Lower leg skin (tissue), 3 donors: ENCODE measurements around the gene TNNI3.

Source experiments
- POLR2A ChIP-seq, 2 donors: fragments of 450-650 bp; IDR thresholded peaks; one replicate each; pipeline ENCODE4 v1.6.1; 2016 to 2017; ENCODE audit warnings: antibody characterized with exemption in 2 of 2, mild to moderate bottlenecking in 1 of 2, moderate library complexity in 1 of 2
- TF ChIP-seq, protein P1 (sequence below), 3 donors: fragments of 450-650 bp; IDR thresholded peaks; one replicate each; pipeline ENCODE4 v1.5.1; 2016; ENCODE audit warnings: antibody characterized with exemption in 3 of 3, mild to moderate bottlenecking in 3 of 3, moderate library complexity in 2 of 3

DNA sequence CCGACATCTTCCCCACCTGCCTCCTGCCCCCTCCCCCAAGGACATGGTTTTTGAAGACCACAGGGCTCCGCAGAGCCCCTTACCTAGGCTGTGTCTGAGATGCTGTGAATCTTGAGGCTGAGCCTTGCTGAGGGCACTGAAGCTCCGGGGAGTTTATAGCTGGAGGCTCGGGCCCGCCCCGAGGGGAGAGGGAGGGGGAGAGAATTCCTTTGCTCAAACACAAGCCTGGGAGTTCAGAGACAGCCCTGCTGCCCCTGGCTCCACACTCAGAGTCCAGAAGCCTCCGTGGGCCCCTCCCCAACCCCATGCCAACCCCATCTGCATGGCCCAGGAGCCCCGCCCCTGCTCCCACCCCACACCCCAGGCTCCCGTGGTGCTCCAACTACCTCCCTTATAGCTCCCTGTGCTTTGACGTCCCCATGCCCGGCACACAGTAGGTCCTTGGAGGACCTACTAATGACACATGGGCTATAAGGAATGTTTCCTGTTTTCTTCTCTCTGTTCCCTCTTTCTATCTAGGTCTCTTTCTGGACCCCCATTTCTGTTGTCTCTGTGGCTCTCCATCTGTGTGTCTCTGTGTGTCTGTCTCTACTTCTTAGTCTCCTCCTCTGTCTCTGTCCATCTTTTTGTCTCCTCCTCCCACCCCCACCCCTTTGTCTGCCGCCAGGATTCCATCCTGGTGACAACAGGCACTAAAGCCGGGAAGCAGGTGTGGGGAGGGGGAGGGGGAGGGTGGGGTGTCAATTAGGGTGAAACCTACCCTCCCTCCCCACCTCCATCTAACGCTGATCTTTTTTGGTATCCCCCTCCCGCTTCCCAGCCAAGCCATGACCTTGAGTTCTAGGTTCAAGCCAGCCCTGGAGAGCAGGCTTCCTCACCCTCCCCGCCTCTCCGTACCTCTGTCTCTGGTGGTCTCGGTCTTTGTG is 8.2 kb downstream of the TNNI3 start, which contains the start of gene TNNT1:
- TF ChIP-seq, protein P1, sequence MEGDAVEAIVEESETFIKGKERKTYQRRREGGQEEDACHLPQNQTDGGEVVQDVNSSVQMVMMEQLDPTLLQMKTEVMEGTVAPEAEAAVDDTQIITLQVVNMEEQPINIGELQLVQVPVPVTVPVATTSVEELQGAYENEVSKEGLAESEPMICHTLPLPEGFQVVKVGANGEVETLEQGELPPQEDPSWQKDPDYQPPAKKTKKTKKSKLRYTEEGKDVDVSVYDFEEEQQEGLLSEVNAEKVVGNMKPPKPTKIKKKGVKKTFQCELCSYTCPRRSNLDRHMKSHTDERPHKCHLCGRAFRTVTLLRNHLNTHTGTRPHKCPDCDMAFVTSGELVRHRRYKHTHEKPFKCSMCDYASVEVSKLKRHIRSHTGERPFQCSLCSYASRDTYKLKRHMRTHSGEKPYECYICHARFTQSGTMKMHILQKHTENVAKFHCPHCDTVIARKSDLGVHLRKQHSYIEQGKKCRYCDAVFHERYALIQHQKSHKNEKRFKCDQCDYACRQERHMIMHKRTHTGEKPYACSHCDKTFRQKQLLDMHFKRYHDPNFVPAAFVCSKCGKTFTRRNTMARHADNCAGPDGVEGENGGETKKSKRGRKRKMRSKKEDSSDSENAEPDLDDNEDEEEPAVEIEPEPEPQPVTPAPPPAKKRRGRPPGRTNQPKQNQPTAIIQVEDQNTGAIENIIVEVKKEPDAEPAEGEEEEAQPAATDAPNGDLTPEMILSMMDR (IDR thresholded peaks at IDR 0.05): no peak
- TF ChIP-seq POLR2A (IDR thresholded peaks at IDR 0.05): no peak
